Measurements from ENCODE around the gene ASTE1. TPM values are rescaled to one million over a fixed set of nuclear protein-coding genes. Genes with fewer than 3 reads are reported as not detected.

The ASTE1 gene
- polyA plus RNA-seq, 3 donors: 3.1 to 7.2 (median 6.6) TPM

- H3K4me1 Mint-ChIP-seq: peaks cover 8% of the 10 kb centered on the region
- peaks cover 0 to 3% (median 0%) of the 10 kb centered on the region in 3 donors for H3K27me3 Mint-ChIP-seq (ENCODE audit: low read depth in 3 of 3)
- H2AFZ ChIP-seq (ENCODE audit: insufficient read depth, low read depth, low read length, poor library complexity, severe bottlenecking): no peak overlapping the region
- no peak for DNase-seq
- no peaks in the 10 kb centered on the region for H3K36me3 ChIP-seq (replicated peaks in 1 of 2; ENCODE audit: control insufficient read depth in 1 of 2, insufficient read depth in 2 of 2, low read length in 2 of 2)
- intact Hi-C loops (cut with micrococcal nuclease): no loop called here
- no peaks in the 10 kb centered on the region for H3K79me2 ChIP-seq (ENCODE audit: insufficient read depth, low read length)
- no peak for TF ChIP-seq CTCF (IDR thresholded peaks at IDR 0.05)
- no peak overlapping the region for H3K4me3 Mint-ChIP-seq
- H3K4me1 ChIP-seq (ENCODE audit: control insufficient read depth in 1 of 2, insufficient read depth in 2 of 2, low read length in 2 of 2): no peaks in the 10 kb centered on the region
- no peaks in the 10 kb centered on the region for H3K36me3 Mint-ChIP-seq
- no CpG with 5 or more reads among the region's 4 CpGs for WGBS (ENCODE audit: insufficient coverage)
- no peaks in the 10 kb centered on the region for H4K20me1 ChIP-seq (ENCODE audit: insufficient read depth, low read length)
- no peaks in the 10 kb centered on the region for H3K9me3 ChIP-seq (replicated peaks in 1 of 2; ENCODE audit: control insufficient read depth in 1 of 2, insufficient read depth in 1 of 2, low read length in 2 of 2)
- H3K9me3 Mint-ChIP-seq: no peaks in the 10 kb centered on the region
- no peak overlapping the region for H3K4me2 ChIP-seq (replicated peaks; ENCODE audit: extremely low read depth, low read length, poor library complexity, severe bottlenecking)
- H3K4me3 ChIP-seq (replicated peaks in 1 of 3; ENCODE audit: low read depth in 2 of 3, low read length in 3 of 3): no peak overlapping the region
- no peaks in the 10 kb centered on the region for H3K27me3 ChIP-seq (ENCODE audit: control insufficient read depth in 2 of 2, insufficient read depth in 2 of 2, low read length in 2 of 2)
- H3K9ac ChIP-seq (ENCODE audit: insufficient read depth, low read length, poor library complexity, severe bottlenecking): no peak overlapping the region
- H3K27ac Mint-ChIP-seq: no peak overlapping the region
- H3K27ac ChIP-seq (ENCODE audit: low read depth in 1 of 2, low read length in 2 of 2): no peak overlapping the region
These were observed 49.2 kb upstream of the ASTE1 start for GRCh38 chr3:131075632-131076328.

GRCh38 chr3:131072845-131073244 is 46.2 kb upstream of the ASTE1 start:
- WGBS (ENCODE audit: insufficient coverage): 88% methylated on average over 1 of the region's 2 CpGs

More at GRCh38 chr3:131072845-131073244, 46.2 kb upstream of the ASTE1 start:
- Histone ChIP-seq H3K4me3 (replicated peaks in 1 of 3; ENCODE audit: low read depth in 2 of 3, low read length in 3 of 3) (no peak overlapping the region), H2AFZ (ENCODE audit: insufficient read depth, low read depth, low read length, poor library complexity, severe bottlenecking) (no peak overlapping the region), H3K79me2 (ENCODE audit: insufficient read depth, low read length) (no peaks in the 10 kb centered on the region), H4K20me1 (ENCODE audit: insufficient read depth, low read length) (no peaks in the 10 kb centered on the region), H3K9me3 (replicated peaks in 1 of 2; ENCODE audit: control insufficient read depth in 1 of 2, insufficient read depth in 1 of 2, low read length in 2 of 2) (no peaks in the 10 kb centered on the region), H3K27ac (ENCODE audit: low read depth in 1 of 2, low read length in 2 of 2) (no peak overlapping the region), H3K4me2 (replicated peaks; ENCODE audit: extremely low read depth, low read length, poor library complexity, severe bottlenecking) (no peak overlapping the region), H3K9ac (ENCODE audit: insufficient read depth, low read length, poor library complexity, severe bottlenecking) (no peak overlapping the region), H3K4me1 (ENCODE audit: control insufficient read depth in 1 of 2, insufficient read depth in 2 of 2, low read length in 2 of 2) (no peaks in the 10 kb centered on the region), H3K27me3 (ENCODE audit: control insufficient read depth in 2 of 2, insufficient read depth in 2 of 2, low read length in 2 of 2) (no peaks in the 10 kb centered on the region), H3K36me3 (replicated peaks in 1 of 2; ENCODE audit: control insufficient read depth in 1 of 2, insufficient read depth in 2 of 2, low read length in 2 of 2) (no peaks in the 10 kb centered on the region)
- no peak for TF ChIP-seq CTCF (IDR thresholded peaks at IDR 0.05)
- DNase-seq: no peak
- no peaks in the 10 kb centered on the region for H3K9me3 Mint-ChIP-seq
- H3K27ac Mint-ChIP-seq: no peak overlapping the region
- no peak overlapping the region for H3K4me3 Mint-ChIP-seq
- intact Hi-C loops (cut with micrococcal nuclease): no loop called here
- H3K27me3 Mint-ChIP-seq (ENCODE audit: low read depth in 3 of 3): peaks cover 0 to 3% (median 0%) of the 10 kb centered on the region in 3 donors
- no peaks in the 10 kb centered on the region for H3K36me3 Mint-ChIP-seq
- peaks cover 8% of the 10 kb centered on the region for H3K4me1 Mint-ChIP-seq

Measured in CD14-positive monocyte (primary cell).